ENCODE results near the gene MLXIP. TPM values are rescaled to one million over a fixed set of nuclear protein-coding genes. Genes with fewer than 3 reads are reported as not detected.

MLXIP gene
- total RNA-seq, 1 experiment from 2014 or later: 124 TPM

- no TSS peak for BruUV-seq (replicated peaks)
- H3K27ac ChIP-seq (ENCODE audit: low read length): peak overlapping the region; percentile 83
- CTCF ChIA-PET: no interaction called here
Observed at GRCh38 chr12:122064025-122064777, 14.4 kb upstream of the MLXIP start.

More at GRCh38 chr12:122064025-122064777, 14.4 kb upstream of the MLXIP start:
- POLR2A ChIA-PET: interaction anchor here (0.6 kb wide), 1 partner anchor 42 kb away, joined by 3 read pairs; no protein-coding TSS in a partner anchor
- H3K4me3 ChIP-seq (ENCODE audit: low read depth in 2 of 2, low read length in 2 of 2): no peak overlapping the region
- intact Hi-C loops (cut with micrococcal nuclease; ENCODE audit: unreplicated experiment): no loop called here
- TF ChIP-seq REST (IDR thresholded peaks at IDR 0.05; ENCODE audit: insufficient read depth in 1 of 2, low read depth in 2 of 2, low read length in 1 of 2) (no peak), CTCF (IDR thresholded peaks at IDR 0.05) (no peak), POLR2AphosphoS5 (IDR thresholded peaks at IDR 0.05; ENCODE audit: low read depth, low read length) (no peak), SIN3A (IDR thresholded peaks at IDR 0.05; ENCODE audit: borderline replicate concordance, insufficient read depth, low read depth, low read length) (no peak), TCF7L2 (IDR thresholded peaks at IDR 0.05; ENCODE audit: low read depth, low read length) (no peak)
- no peaks in the 10 kb centered on the region for H3K27me3 ChIP-seq (ENCODE audit: control insufficient read depth, insufficient read depth, low read length)
- in situ Hi-C loops (cut with HindIII; ENCODE audit: low pct_unique_long_range_greater_than_20kb, low sequenced_read_pairs): no loop called here
- no peaks in the 10 kb centered on the region for H3K9me3 ChIP-seq (ENCODE audit: control insufficient read depth, insufficient read depth, low read depth, low read length)
- H3K36me3 ChIP-seq (ENCODE audit: control insufficient read depth, insufficient read depth, low read length): no peaks in the 10 kb centered on the region
- peaks cover 41% of the 10 kb centered on the region for H3K4me1 ChIP-seq (ENCODE audit: control insufficient read depth, insufficient read depth, low read length)
- DNase-seq (ENCODE audit: low read depth, low spot score) (no peak), ATAC-seq (peak; percentile 80)

Data from Panc1 (cell line).